HCT116 (cell line): ENCODE measurements around the gene TENM4. TPM values are rescaled to one million over a fixed set of nuclear protein-coding genes. Genes with fewer than 3 reads are reported as not detected.

Experiments used
- ATAC-seq: fragments of 200-7000 bp; cut with Tn5 transposase; 2 replicates; pipeline ENCODE4 v1.9.1; 2020; ENCODE audit warnings: mild to moderate bottlenecking, moderate library complexity
- BruUV-seq: library from RNA; stranded (reverse); fragments of 400-500 nt; replicated peaks from 2 replicates; lab custom pipeline; 2021; lab: Mats Ljungman, UMichigan
- CTCF ChIA-PET: fragments of 300-600 bp; sonication (Branson Sonifier 250); formaldehyde crosslinking; loops from one replicate; lab custom pipeline; 2021; ENCODE audit warnings: antibody characterized with exemption; lab: Charles Lee
- POLR2A ChIA-PET: fragments of 300-600, 350-600 bp; sonication (Branson Sonifier 250); formaldehyde crosslinking; loops from one replicate; lab custom pipeline; 2021; ENCODE audit warnings: antibody characterized with exemption; lab: Charles Lee
- RAD21 ChIA-PET, 2 experiments: fragments of 300-600 bp; sonication (Branson Sonifier 250); formaldehyde crosslinking; loops; one replicate each; lab custom pipeline; 2023; ENCODE audit warnings: low total read pairs in 2 of 2; ENCODE audit not compliant: uncharacterized antibody in 2 of 2, unreplicated experiment in 2 of 2, low non-redundant PET in 1 of 2; lab: Charles Lee
- DNase-seq: peaks from one replicate; pipeline ENCODE4 v3.0.0-alpha.2; 2010; ENCODE audit warnings: low read depth, low spot score
- H2AFZ ChIP-seq: fragments of 200-600 bp; shearing (Covaris generic), sonication (generic); 2 replicates; pipeline ENCODE4 v1.6.1; 2017; ENCODE audit warnings: low read depth, mixed run types, mixed read lengths, antibody characterized with exemption, low read length; ENCODE audit not compliant: poor library complexity, severe bottlenecking
- H3K27ac ChIP-seq: 2 replicates; pipeline ENCODE4 v1.5.1; 2012; ENCODE audit warnings: low read depth, low read length
- H3K27me3 ChIP-seq: fragments of 200-600 bp; sonication (generic); 2 replicates; pipeline ENCODE4 v1.6.1; 2016; ENCODE audit warnings: mixed run types, low read length, mixed read lengths; ENCODE audit not compliant: insufficient read depth
- H3K36me3 ChIP-seq, 2 experiments: fragments of 200-500 bp in 1 of 2; fragments of 200-600 bp in 1 of 2; sonication (Bioruptor generic) in 1 of 2; sonication (generic) in 1 of 2; 2 replicates each; pipeline versions ENCODE4 v1.5.1 to v1.6.1; 2014 to 2016; ENCODE audit warnings: low read length in 2 of 2, inconsistent platforms in 1 of 2, mixed read lengths in 1 of 2, mixed run types in 1 of 2; ENCODE audit not compliant: insufficient read depth in 2 of 2, control insufficient read depth in 1 of 2
- H3K4me1 ChIP-seq, 2 experiments: fragments of 200-600 bp in 1 of 2; sonication (generic) in 1 of 2; 2 replicates each; pipeline versions ENCODE4 v1.5.1 to v1.6.1; 2012 to 2017; ENCODE audit warnings: low read length in 2 of 2, inconsistent platforms in 1 of 2, mild to moderate bottlenecking in 1 of 2, mixed read lengths in 1 of 2, mixed run types in 1 of 2, moderate library complexity in 1 of 2; ENCODE audit not compliant: insufficient read depth in 2 of 2, control insufficient read depth in 1 of 2
- H3K4me2 ChIP-seq: fragments of 200-600 bp; sonication (generic); 2 replicates; pipeline ENCODE4 v1.6.1; 2017; ENCODE audit warnings: mixed run types, low read length, mixed read lengths
- H3K4me3 ChIP-seq, 2 experiments: fragments of 200-600 bp in 1 of 2; sonication (generic) in 1 of 2; replicated peaks in 1 of 2; 2 replicates each; pipeline ENCODE4 v1.5.1; 2011 to 2016; ENCODE audit warnings: low read length in 2 of 2, control low read depth in 1 of 2, low read depth in 1 of 2, mild to moderate bottlenecking in 1 of 2, mixed read lengths in 1 of 2, mixed run types in 1 of 2
- H3K79me2 ChIP-seq: fragments of 200-600 bp; sonication (generic); 2 replicates; pipeline ENCODE4 v1.6.1; 2017; ENCODE audit warnings: mild to moderate bottlenecking, mixed run types, low read length, moderate library complexity, mixed read lengths; ENCODE audit not compliant: insufficient read depth
- H3K9ac ChIP-seq: fragments of 200-600 bp; sonication (generic); 2 replicates; pipeline ENCODE4 v1.6.1; 2016; ENCODE audit warnings: low read length, mixed read lengths
- H3K9me2 ChIP-seq: fragments of 200-600 bp; sonication (generic), shearing (Covaris generic); 2 replicates; pipeline ENCODE4 v1.6.1; 2017; ENCODE audit warnings: mixed run types, mild to moderate bottlenecking, moderate library complexity; ENCODE audit not compliant: insufficient read depth
- H3K9me3 ChIP-seq, 2 experiments: fragments of 200-500 bp in 1 of 2; fragments of 200-600 bp in 1 of 2; sonication (Bioruptor generic) in 1 of 2; sonication (generic) in 1 of 2; 2 replicates each; pipeline ENCODE4 v1.6.1; 2014 to 2017; ENCODE audit warnings: low read length in 2 of 2, mixed read lengths in 2 of 2, inconsistent platforms in 1 of 2, low read depth in 1 of 2, mild to moderate bottlenecking in 1 of 2, mixed run types in 1 of 2, moderate library complexity in 1 of 2; ENCODE audit not compliant: control insufficient read depth in 1 of 2, insufficient read depth in 1 of 2
- H4K20me1 ChIP-seq: fragments of 200-600 bp; sonication (generic), shearing (Covaris generic); 2 replicates; pipeline ENCODE4 v1.6.1; 2017; ENCODE audit warnings: mixed run types, mild to moderate bottlenecking, moderate library complexity; ENCODE audit not compliant: insufficient read depth
- ATF3 ChIP-seq: IDR thresholded peaks from 2 replicates; pipeline ENCODE4 v1.6.1; 2012
- CBX3 ChIP-seq: IDR thresholded peaks from 2 replicates; pipeline ENCODE4 v1.6.1; 2012; ENCODE audit warnings: low read depth
- CEBPB ChIP-seq: IDR thresholded peaks from 2 replicates; pipeline ENCODE4 v1.6.1; 2012; ENCODE audit warnings: low read depth
- CTCF ChIP-seq, 3 experiments: fragments of 200-600 bp in 1 of 3; sonication (generic) in 1 of 3; IDR thresholded peaks in 2 of 3; conservative IDR thresholded peaks in 1 of 3; 2 replicates each; pipeline ENCODE4 v1.5.1; 2012 to 2017; ENCODE audit warnings: low read depth in 2 of 3, low read length in 2 of 3, antibody characterized with exemption in 1 of 3, borderline replicate concordance in 1 of 3, control low read depth in 1 of 3, mild to moderate bottlenecking in 1 of 3, mixed read lengths in 1 of 3, mixed run types in 1 of 3, moderate library complexity in 1 of 3; ENCODE audit not compliant: insufficient read depth in 1 of 3
- ELF1 ChIP-seq: IDR thresholded peaks from 2 replicates; pipeline ENCODE4 v1.6.1; 2012; ENCODE audit warnings: low read depth, borderline replicate concordance
- EZH2phosphoT487 ChIP-seq: fragments of 200-600 bp; IDR thresholded peaks from 2 replicates; pipeline ENCODE4 v1.6.1; 2018; ENCODE audit warnings: antibody characterized with exemption, borderline replicate concordance
- FOSL1 ChIP-seq: IDR thresholded peaks from 2 replicates; pipeline ENCODE4 v1.6.1; 2012; ENCODE audit warnings: low read depth
- POLR2A ChIP-seq: IDR thresholded peaks from 2 replicates; pipeline ENCODE4 v1.7.0; 2011; ENCODE audit warnings: borderline replicate concordance; ENCODE audit not compliant: insufficient read depth, insufficient read length; ENCODE audit errors: extremely low read depth
- RAD21 ChIP-seq: IDR thresholded peaks from 2 replicates; pipeline ENCODE4 v1.6.1; 2012; ENCODE audit warnings: low read depth, mild to moderate bottlenecking
- SIN3A ChIP-seq: IDR thresholded peaks from 2 replicates; pipeline ENCODE4 v1.6.1; 2012; ENCODE audit warnings: low read depth
- SP1 ChIP-seq: IDR thresholded peaks from 2 replicates; pipeline ENCODE4 v1.6.1; 2012; ENCODE audit warnings: low read depth
- SRF ChIP-seq: IDR thresholded peaks from 2 replicates; pipeline ENCODE4 v1.6.1; 2012; ENCODE audit warnings: low read depth
- YY1 ChIP-seq: IDR thresholded peaks from 2 replicates; pipeline ENCODE4 v1.6.1; 2011; ENCODE audit warnings: low read length, low read depth, moderate library complexity, mild to moderate bottlenecking; ENCODE audit not compliant: insufficient replicate concordance; ENCODE audit errors: extremely low read depth
- ZBTB33 ChIP-seq: IDR thresholded peaks from 2 replicates; pipeline ENCODE4 v1.6.1; 2011; ENCODE audit warnings: mild to moderate bottlenecking, low read length, moderate library complexity; ENCODE audit not compliant: insufficient replicate concordance; ENCODE audit errors: extremely low read depth
- ZFX ChIP-seq: fragments of 450-650 bp; IDR thresholded peaks from 2 replicates; pipeline ENCODE4 v1.6.1; 2017
- ZNF274 ChIP-seq: fragments of 200-500 bp; sonication (Bioruptor generic); IDR thresholded peaks from 2 replicates; pipeline ENCODE4 v1.6.1; 2014; ENCODE audit warnings: mild to moderate bottlenecking, low read depth, low read length, inconsistent platforms
- intact Hi-C: fragments of 100-400 bp; cut with micrococcal nuclease; formaldehyde crosslinking; loops from 2 replicates; pipeline ENCODE4 v1.10.0; 2022
- total RNA-seq: library from RNA; stranded (reverse); gene quantifications from one replicate; pipeline ENCODE4 v1.2.1, GENCODE V29; 2021; ENCODE audit not compliant: unreplicated experiment

Gene TENM4
- total RNA-seq, 1 experiment from 2014 or later = 0.05 TPM

- Histone ChIP-seq H3K9ac (no peak overlapping the region), H4K20me1 (no peaks in the 10 kb centered on the region), H3K27ac (no peak overlapping the region), H3K36me3 (no peaks in the 10 kb centered on the region), H3K4me2 (no peak overlapping the region), H3K4me3 (no peak overlapping the region), H2AFZ (no peak overlapping the region), H3K9me3 (no peaks in the 10 kb centered on the region), H3K4me1 (no peaks in the 10 kb centered on the region), H3K9me2 (no peaks in the 10 kb centered on the region), H3K79me2 (no peaks in the 10 kb centered on the region), H3K27me3 (peaks cover 24% of the 10 kb centered on the region)
- POLR2A ChIA-PET = no interaction called here
- BruUV-seq = no TSS peak
- no peak for TF ChIP-seq ZNF274
- no peak for TF ChIP-seq RAD21
- TF ChIP-seq SIN3A = no peak
- TF ChIP-seq SRF = no peak
- no peak for TF ChIP-seq FOSL1
- no peak for TF ChIP-seq CTCF (IDR thresholded peaks at IDR 0.05 in 2 of 3, conservative IDR thresholded peaks at IDR 0.05 in 1 of 3; ENCODE audit: borderline replicate concordance in 1 of 3, insufficient read depth in 1 of 3, low read depth in 2 of 3, low read length in 2 of 3)
- no peak for TF ChIP-seq SP1
- no peak for TF ChIP-seq EZH2phosphoT487
- no peak for TF ChIP-seq CEBPB
- TF ChIP-seq POLR2A = no peak
- no peak for TF ChIP-seq CBX3
- TF ChIP-seq ATF3 = no peak
- no peak for TF ChIP-seq ZBTB33
- TF ChIP-seq YY1 = no peak
- no peak for TF ChIP-seq ELF1
- no peak for TF ChIP-seq ZFX
- RAD21 ChIA-PET = no interaction called here
- DNase-seq (no peak), ATAC-seq (no peak)
- intact Hi-C loops = no loop called here
- CTCF ChIA-PET = no interaction called here
Observed at GRCh38 chr11:79335681-79336080, 105.1 kb downstream of the TENM4 start.
